Body of pancreas (tissue), 4 donors: ENCODE results near the gene RGS6. TPM values are rescaled to one million over a fixed set of nuclear protein-coding genes. Genes with fewer than 3 reads are reported as not detected.

Experiments used
- ATAC-seq: fragments of 150-250 bp; one replicate; pipeline ENCODE4 v1.9.1; 2016
- DNase-seq, 4 donors: peaks; one replicate each; pipeline ENCODE4 v3.0.0-alpha.2; 2019
- H3K27ac ChIP-seq, 4 donors: fragments of 200-600 bp; sonication (generic); 1 replicate in 3 of 4; 2 replicates in 1 of 4; pipeline versions ENCODE4 v1.5.1 to v1.6.1; 2016 to 2019; ENCODE audit warnings: mild to moderate bottlenecking in 1 of 4, mixed read lengths in 1 of 4, moderate library complexity in 1 of 4
- H3K27me3 ChIP-seq, 2 donors: fragments of 200-600 bp; sonication (generic); one replicate each; pipeline ENCODE4 v1.6.0; 2016; ENCODE audit warnings: mild to moderate bottlenecking in 1 of 2
- H3K36me3 ChIP-seq, 2 donors: fragments of 200-600 bp; sonication (generic); replicated peaks in 1 of 2; 2 replicates each; pipeline ENCODE4 v1.5.1; 2016; ENCODE audit warnings: low read depth in 2 of 2; ENCODE audit not compliant: insufficient read depth in 1 of 2
- H3K4me1 ChIP-seq: fragments of 200-600 bp; sonication (generic); one replicate; pipeline ENCODE4 v1.6.0; 2016
- H3K4me3 ChIP-seq, 2 donors: fragments of 200-600 bp; sonication (generic); 1 replicate in 1 of 2; 2 replicates in 1 of 2; pipeline ENCODE4 v1.5.1; 2016 to 2019
- H3K9me3 ChIP-seq, 3 donors: fragments of 200-600 bp; sonication (generic); 1 replicate in 2 of 3; 2 replicates in 1 of 3; pipeline ENCODE4 v1.5.1; 2016
- CTCF ChIP-seq, 7 experiments: fragments of 450-650 bp in 4 of 7; fragments of 200-600 bp in 3 of 7; sonication (generic) in 3 of 7; IDR thresholded peaks; one replicate each; pipeline ENCODE4 v1.5.1; 2016 to 2019; ENCODE audit warnings: antibody characterized with exemption in 7 of 7
- POLR2A ChIP-seq, 3 donors: fragments of 450-650 bp; IDR thresholded peaks; one replicate each; pipeline ENCODE4 v1.6.1; 2016; ENCODE audit warnings: antibody characterized with exemption in 3 of 3, mild to moderate bottlenecking in 2 of 3
- WGBS, 2 donors: methylation state at CpG; one replicate each; pipeline ENCODE4 v1.1.5; 2017; 5-methylcytosine and 5-hydroxymethylcytosine counted together
- intact Hi-C: fragments of 100-400 bp; cut with DNase I; formaldehyde crosslinking; loops from one replicate; pipeline ENCODE4 v1.15.1; 2023
- total RNA-seq, 2 donors: library from RNA; depleted of rRNA; stranded (reverse); fragments of >200 nt; gene quantifications; one replicate each; pipeline ENCODE4 v1.1.0, GENCODE V29; 2016

Gene RGS6
- total RNA-seq, 2 donors from 2014 or later = 0.26 to 1.3 TPM

DNA sequence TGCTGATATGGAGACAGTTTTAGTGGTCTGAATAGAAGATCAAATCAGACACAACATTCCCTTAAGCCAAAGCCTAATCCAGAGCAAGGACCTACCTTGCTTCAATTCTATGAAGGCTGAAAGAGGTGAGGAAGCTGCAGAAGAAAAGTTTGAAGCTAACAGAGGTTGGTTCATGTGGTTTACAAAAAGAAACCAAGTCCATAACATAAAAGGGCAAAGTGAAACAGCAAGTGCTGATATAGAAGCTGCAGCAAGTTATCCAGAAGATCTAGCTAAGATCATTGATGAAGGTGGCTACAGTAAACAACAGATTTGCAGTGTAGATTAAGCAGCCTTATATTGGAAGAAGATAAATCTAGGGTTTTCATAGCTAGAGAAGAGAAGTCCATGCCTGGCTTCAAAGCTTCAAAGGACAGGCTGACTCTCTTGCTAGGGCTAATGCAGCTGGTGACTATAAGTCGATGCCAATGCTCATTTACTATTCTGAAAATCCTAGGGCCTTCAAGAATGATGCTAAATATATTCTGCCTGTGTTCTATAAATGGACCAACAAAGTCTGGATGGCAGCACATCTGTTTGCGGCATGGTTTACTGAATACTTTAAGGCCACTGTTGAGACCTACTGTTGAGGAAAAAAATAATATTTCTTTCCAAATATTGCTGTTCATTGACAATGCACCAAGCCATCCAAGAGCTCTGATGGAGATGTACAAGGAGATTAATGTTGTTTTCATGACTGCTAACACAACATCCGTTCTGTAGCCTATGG, 600.6 kb downstream of the RGS6 start:
- no peak overlapping the region for H3K27ac ChIP-seq
- no peaks in the 10 kb centered on the region for H3K9me3 ChIP-seq
- no peak for ATAC-seq
- no peak for TF ChIP-seq CTCF (IDR thresholded peaks at IDR 0.05)
- TF ChIP-seq POLR2A (IDR thresholded peaks at IDR 0.05) = no peak
- H3K4me3 ChIP-seq = no peak overlapping the region
- DNase-seq = no peak
- no peaks in the 10 kb centered on the region for H3K36me3 ChIP-seq
- 91 to 93% methylated on average over 3 of the region's 3 CpGs for WGBS, 2 donors
- no peaks in the 10 kb centered on the region for H3K27me3 ChIP-seq
- intact Hi-C loops = no loop called here
- H3K4me1 ChIP-seq = no peaks in the 10 kb centered on the region

DNA sequence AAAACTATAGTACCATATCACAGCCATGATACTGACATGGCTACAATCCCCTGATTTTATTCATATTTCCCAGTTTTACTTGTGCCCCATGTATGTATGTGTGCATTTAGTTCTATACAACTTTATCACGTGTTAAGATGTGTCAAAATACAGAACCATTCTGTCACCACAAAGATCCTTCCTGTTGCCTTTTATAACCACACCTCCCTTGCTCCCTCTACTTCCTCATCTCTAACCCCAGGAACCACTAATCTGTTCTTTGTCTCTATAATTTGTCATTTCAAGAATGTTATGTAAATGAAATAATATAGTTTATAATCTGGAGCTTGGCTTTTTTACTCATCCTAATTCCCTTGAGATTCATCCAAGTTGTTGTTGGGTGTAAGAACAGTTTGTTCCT, 603.3 kb downstream of the RGS6 start:
- no peak for TF ChIP-seq POLR2A (IDR thresholded peaks at IDR 0.05)
- TF ChIP-seq CTCF (IDR thresholded peaks at IDR 0.05) = no peak
- Histone ChIP-seq H3K36me3 (no peaks in the 10 kb centered on the region), H3K27me3 (no peaks in the 10 kb centered on the region), H3K4me3 (no peak overlapping the region), H3K27ac (no peak overlapping the region), H3K9me3 (no peaks in the 10 kb centered on the region), H3K4me1 (no peaks in the 10 kb centered on the region)
- WGBS, 2 donors = 56 to 71% methylated on average over 1 of the region's 1 CpG
- ATAC-seq (no peak), DNase-seq (no peak)
- intact Hi-C loops = no loop called here

DNA sequence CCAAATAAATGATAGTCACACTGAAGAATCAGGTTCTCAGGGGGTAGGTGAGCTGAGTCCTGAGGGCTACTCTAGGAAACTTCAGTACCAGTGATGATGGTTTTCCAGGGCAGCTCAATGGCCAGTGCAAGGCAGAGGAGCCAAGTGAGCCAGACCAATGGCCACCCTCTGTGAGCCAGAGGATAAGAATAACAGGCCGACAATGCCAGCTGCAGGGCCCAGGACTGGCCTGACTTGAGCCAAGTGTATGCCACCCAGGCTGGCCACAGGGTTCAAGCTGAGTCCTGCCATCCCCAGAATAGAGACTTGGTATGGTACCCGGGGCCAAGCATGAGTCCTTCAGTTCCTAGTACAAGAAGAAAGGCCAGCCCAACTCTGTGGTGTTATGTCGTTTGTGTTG, 606.2 kb downstream of the RGS6 start:
- TF ChIP-seq POLR2A (IDR thresholded peaks at IDR 0.05) (no peak), CTCF (IDR thresholded peaks at IDR 0.05) (no peak)
- WGBS, 2 donors = 79 to 88% methylated on average over 3 of the region's 3 CpGs
- H3K4me3 ChIP-seq = no peak overlapping the region
- no peak overlapping the region for H3K27ac ChIP-seq
- ATAC-seq = no peak
- no peaks in the 10 kb centered on the region for H3K27me3 ChIP-seq
- H3K36me3 ChIP-seq = no peaks in the 10 kb centered on the region
- intact Hi-C loops = no loop called here
- H3K9me3 ChIP-seq = no peaks in the 10 kb centered on the region
- DNase-seq = no peak
- H3K4me1 ChIP-seq = no peaks in the 10 kb centered on the region

GRCh38 chr14:72539661-72540315, 607.6 kb downstream of the RGS6 start:
- Histone ChIP-seq H3K9me3 (no peaks in the 10 kb centered on the region), H3K4me1 (no peaks in the 10 kb centered on the region), H3K27ac (no peak overlapping the region), H3K27me3 (no peaks in the 10 kb centered on the region), H3K4me3 (no peak overlapping the region), H3K36me3 (no peaks in the 10 kb centered on the region)
- WGBS, 2 donors = 69 to 73% methylated on average over 14 of the region's 14 CpGs
- intact Hi-C loops = no loop called here
- ATAC-seq = no peak
- TF ChIP-seq POLR2A (IDR thresholded peaks at IDR 0.05) (no peak), CTCF (IDR thresholded peaks at IDR 0.05) (no peak)
- no peak for DNase-seq
